ENCODE data around the gene CEACAM6. TPM values are rescaled to one million over a fixed set of nuclear protein-coding genes. Genes with fewer than 3 reads are reported as not detected.
A peak's percentile ranks its signal among the peaks of the same experiment; 100 is the strongest.
"Not testable (repeated sequence)": the region's sequence is repeated elsewhere in the genome, so short reads cannot be mapped to it uniquely, and the experiment has no call there.

CEACAM6 gene
- total RNA-seq, 4 donors from 2014 or later: 6.8 to 31.9 (median 10.5) TPM; not detected in 1

- Histone ChIP-seq H3K4me3 (no peak overlapping the region), H3K27me3 (no peaks in the 10 kb centered on the region), H3K27ac (no peak overlapping the region), H3K36me3 (no peaks in the 10 kb centered on the region), H3K9me3 (no peaks in the 10 kb centered on the region), H3K4me1 (peaks cover 0 to 10% (median 0%) of the 10 kb centered on the region in 4 donors)
- TF ChIP-seq, protein P1, sequence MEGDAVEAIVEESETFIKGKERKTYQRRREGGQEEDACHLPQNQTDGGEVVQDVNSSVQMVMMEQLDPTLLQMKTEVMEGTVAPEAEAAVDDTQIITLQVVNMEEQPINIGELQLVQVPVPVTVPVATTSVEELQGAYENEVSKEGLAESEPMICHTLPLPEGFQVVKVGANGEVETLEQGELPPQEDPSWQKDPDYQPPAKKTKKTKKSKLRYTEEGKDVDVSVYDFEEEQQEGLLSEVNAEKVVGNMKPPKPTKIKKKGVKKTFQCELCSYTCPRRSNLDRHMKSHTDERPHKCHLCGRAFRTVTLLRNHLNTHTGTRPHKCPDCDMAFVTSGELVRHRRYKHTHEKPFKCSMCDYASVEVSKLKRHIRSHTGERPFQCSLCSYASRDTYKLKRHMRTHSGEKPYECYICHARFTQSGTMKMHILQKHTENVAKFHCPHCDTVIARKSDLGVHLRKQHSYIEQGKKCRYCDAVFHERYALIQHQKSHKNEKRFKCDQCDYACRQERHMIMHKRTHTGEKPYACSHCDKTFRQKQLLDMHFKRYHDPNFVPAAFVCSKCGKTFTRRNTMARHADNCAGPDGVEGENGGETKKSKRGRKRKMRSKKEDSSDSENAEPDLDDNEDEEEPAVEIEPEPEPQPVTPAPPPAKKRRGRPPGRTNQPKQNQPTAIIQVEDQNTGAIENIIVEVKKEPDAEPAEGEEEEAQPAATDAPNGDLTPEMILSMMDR (IDR thresholded peaks at IDR 0.05): no peak
- TF ChIP-seq POLR2A (IDR thresholded peaks at IDR 0.05): no peak
- no peak for DNase-seq
These were observed 7.3 kb upstream of the CEACAM6 start for GRCh38 chr19:41748012-41748411.

DNA sequence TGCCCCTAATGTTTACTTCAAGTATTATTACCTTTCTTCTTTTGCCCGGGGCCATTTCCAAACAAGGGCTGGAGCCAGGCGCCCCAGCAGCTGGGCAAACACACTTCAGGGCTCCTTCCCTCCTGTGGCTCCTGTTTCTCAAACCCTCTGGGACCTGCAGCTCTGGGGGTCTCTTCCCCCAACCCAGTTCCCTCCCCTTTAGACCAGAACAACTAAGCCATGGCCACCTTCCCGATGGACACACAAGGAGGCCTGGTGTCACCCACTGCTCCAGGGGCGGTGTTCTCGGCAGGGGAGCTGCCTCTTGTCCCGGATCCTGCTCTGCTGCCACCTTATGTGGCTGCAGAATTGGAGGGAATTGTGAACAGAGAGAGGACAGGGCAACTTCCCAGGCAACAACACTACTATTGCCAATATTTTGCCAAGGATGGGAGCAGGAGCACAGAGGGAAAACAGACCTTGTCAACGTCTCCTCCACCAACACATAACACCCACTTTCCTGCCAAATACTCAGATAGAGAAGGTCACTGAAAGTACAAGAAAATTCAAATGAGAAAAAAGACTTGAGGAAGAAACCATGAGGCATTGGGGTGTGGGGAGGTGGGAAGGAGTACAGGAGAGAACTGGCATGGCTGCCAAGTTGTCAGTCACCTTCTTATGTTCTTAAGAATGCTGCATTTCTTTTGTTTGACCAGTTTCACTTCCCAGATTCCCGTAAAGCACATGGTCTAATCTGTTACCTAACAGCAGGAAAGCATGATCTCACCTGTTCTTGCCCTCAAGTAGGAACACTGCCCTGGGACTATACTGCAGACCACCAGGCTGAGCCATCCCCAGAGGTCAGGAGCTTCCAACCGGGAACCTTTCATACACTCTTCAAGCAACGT, 4.8 kb upstream of the CEACAM6 start:
- not testable (repeated sequence) for DNase-seq, H3K4me1 ChIP-seq, H3K36me3 ChIP-seq, H3K27ac ChIP-seq, H3K4me3 ChIP-seq, H3K9me3 ChIP-seq, H3K27me3 ChIP-seq

DNA sequence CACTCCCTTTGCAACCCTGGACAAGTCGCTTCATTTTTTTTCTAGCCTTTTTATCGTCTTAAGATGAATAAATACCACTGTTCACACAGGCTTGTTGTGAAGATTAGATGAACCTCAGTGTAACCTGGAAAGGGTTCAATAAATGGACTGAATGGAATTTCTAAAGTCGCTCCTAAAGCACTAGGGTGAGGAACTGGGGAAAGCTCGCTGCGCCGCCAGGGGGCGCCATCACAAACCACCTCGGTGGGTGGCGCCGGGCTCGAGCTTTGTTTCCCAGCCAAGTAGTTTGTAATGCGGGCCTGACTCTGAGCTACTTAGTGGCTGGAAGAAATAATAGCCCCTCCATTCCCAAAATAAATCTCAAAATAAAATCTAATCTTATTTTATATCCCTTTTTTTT, 2.2 kb upstream of the CEACAM6 start:
- Histone ChIP-seq H3K27ac (no peak overlapping the region), H3K4me3 (no peak overlapping the region), H3K4me1 (peaks cover 0 to 19% (median 0%) of the 10 kb centered on the region in 4 donors), H3K9me3 (no peaks in the 10 kb centered on the region), H3K27me3 (no peaks in the 10 kb centered on the region), H3K36me3 (no peaks in the 10 kb centered on the region)
- DNase-seq: peak; percentile 58 to 89 (median 83)
- TF ChIP-seq POLR2A (IDR thresholded peaks at IDR 0.05): no peak
- TF ChIP-seq, protein P1 (IDR thresholded peaks at IDR 0.05): peak; percentile 70 to 87 (median 79)

DNA sequence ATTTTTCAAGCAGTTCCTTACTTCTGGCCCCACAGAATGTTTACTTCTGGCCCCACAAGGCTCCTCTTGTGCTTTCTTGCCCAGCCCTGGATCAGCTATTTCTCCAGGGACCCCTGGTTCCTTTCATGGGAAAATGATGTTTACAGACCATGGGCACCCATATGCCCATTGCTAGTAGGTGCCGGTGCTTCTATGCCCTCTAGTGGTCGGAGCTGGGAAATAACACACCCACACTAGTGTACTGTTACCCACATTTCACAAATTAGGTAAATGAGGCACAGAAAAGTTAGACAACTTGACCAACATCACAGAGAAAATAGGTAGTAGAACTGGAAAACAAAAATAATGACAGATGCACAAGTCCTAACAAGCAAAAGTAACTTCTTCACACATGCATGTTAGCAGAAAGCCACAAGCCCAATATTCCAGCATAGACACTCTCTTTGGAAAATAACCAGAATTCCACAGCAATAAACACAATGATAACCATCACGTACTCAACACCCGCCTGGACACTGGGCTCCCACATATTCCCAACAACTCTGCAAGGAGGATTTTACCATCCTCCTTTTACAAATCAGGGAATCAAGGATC, 1.3 kb upstream of the CEACAM6 start:
- TF ChIP-seq, protein P1 (IDR thresholded peaks at IDR 0.05): peak; percentile 47 to 74 (median 68)
- no peak for TF ChIP-seq POLR2A (IDR thresholded peaks at IDR 0.05)
- no peak overlapping the region for H3K27ac ChIP-seq

GRCh38 chr19:41758846-41759245, 3.5 kb downstream of the CEACAM6 start:
- Histone ChIP-seq H3K27me3 (no peaks in the 10 kb centered on the region), H3K36me3 (no peaks in the 10 kb centered on the region), H3K27ac (no peak overlapping the region), H3K9me3 (no peaks in the 10 kb centered on the region), H3K4me3 (no peak overlapping the region), H3K4me1 (peaks cover 0 to 19% (median 0%) of the 10 kb centered on the region in 4 donors)
- TF ChIP-seq POLR2A (IDR thresholded peaks at IDR 0.05): no peak
- TF ChIP-seq, protein P1 (IDR thresholded peaks at IDR 0.05): no peak
- DNase-seq: no peak

More for the DNA sequence above, 1.3 kb upstream of the CEACAM6 start:
- Histone ChIP-seq H3K36me3 (no peaks in the 10 kb centered on the region), H3K27me3 (no peaks in the 10 kb centered on the region), H3K4me3 (no peak overlapping the region), H3K4me1 (peaks cover 0 to 19% (median 0%) of the 10 kb centered on the region in 4 donors), H3K9me3 (no peaks in the 10 kb centered on the region)
- DNase-seq: peak in 2 of 3 donors; percentile 67 to 85

DNA sequence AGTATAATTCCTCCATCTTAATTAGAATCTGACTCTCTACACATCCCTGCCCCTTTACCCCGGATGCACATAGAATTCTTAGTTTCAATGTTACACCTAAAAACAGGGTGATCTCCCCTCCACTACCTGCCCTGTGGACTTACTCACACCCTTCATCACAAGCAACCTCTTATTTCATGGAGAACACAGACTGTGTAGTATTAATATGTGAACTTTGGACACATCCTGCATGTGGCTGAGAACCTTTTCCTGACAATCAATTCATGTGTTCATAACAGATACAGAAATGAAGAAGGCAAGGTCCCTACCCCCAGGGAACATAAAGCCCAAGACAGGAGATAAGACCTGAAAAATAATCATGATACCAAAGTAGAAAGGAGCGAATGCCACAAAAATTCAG, 11.8 kb downstream of the CEACAM6 start:
- Histone ChIP-seq H3K4me1 (no peaks in the 10 kb centered on the region), H3K27me3 (no peaks in the 10 kb centered on the region), H3K9me3 (no peaks in the 10 kb centered on the region), H3K27ac (peak overlapping the region in 1 of 4 donors; percentile 18), H3K36me3 (no peaks in the 10 kb centered on the region), H3K4me3 (no peak overlapping the region)
- TF ChIP-seq, protein P1 (IDR thresholded peaks at IDR 0.05): no peak
- no peak for TF ChIP-seq POLR2A (IDR thresholded peaks at IDR 0.05)
- no peak for DNase-seq

DNA sequence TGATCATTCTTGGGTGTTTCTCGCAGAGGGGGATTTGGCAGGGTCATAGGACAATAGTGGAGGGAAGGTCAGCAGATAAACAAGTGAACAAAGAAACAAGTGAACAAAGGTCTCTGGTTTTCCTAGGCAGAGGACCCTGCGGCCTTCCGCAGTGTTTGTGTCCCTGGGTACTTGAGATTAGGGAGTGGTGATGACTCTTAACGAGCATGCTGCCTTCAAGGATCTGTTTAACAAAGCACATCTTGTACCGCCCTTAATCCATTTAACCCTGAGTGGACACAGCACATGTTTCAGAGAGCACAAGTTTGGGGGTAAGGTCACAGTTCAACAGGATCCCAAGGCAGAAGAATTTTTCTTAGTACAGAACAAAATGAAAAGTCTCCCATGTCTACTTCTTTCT, 12.8 kb downstream of the CEACAM6 start:
- H3K4me3 ChIP-seq, H3K9me3 ChIP-seq, H3K27ac ChIP-seq, DNase-seq, H3K4me1 ChIP-seq, H3K36me3 ChIP-seq, H3K27me3 ChIP-seq: not testable (repeated sequence)
